PFSK-1 (cell line): Measurements from ENCODE around the gene SEPTIN2.

Experiments used
- FOXP2 ChIP-seq: optimal IDR thresholded peaks from 2 replicates; pipeline ENCODE3; 2011; ENCODE audit warnings: borderline replicate concordance, control low read depth, inconsistent platforms; ENCODE audit not compliant: insufficient read depth; ENCODE audit errors: extremely low read length, extremely low read depth
- POLR2AphosphoS5 ChIP-seq: IDR thresholded peaks from 2 replicates; pipeline ENCODE4 v1.6.1; 2012; ENCODE audit warnings: low read depth, mild to moderate bottlenecking, control low read depth, low read length, moderate library complexity
- REST ChIP-seq, 2 experiments: IDR thresholded peaks; 2 replicates each; pipeline versions ENCODE4 v1.6.1 to v1.8.0; 2011 to 2012; ENCODE audit warnings: low read depth in 2 of 2, low read length in 2 of 2, control low read depth in 1 of 2, inconsistent platforms in 1 of 2, mild to moderate bottlenecking in 1 of 2, moderate library complexity in 1 of 2; ENCODE audit not compliant: insufficient read depth in 1 of 2
- SIN3A ChIP-seq: IDR thresholded peaks from 2 replicates; pipeline ENCODE4 v1.6.1; 2012; ENCODE audit warnings: mild to moderate bottlenecking, low read length, moderate library complexity, borderline replicate concordance; ENCODE audit not compliant: insufficient read depth
- TAF1 ChIP-seq: IDR thresholded peaks from 2 replicates; pipeline ENCODE4 v1.6.1; 2012; ENCODE audit warnings: low read length, control low read depth, borderline replicate concordance; ENCODE audit not compliant: insufficient read depth

The SEPTIN2 gene

GRCh38 chr2:241368643-241369042 lies 52.9 kb downstream of the SEPTIN2 start:
- no peak for TF ChIP-seq REST (IDR thresholded peaks at IDR 0.05; ENCODE audit: insufficient read depth in 1 of 2, low read depth in 2 of 2, low read length in 2 of 2)
- no peak for TF ChIP-seq POLR2AphosphoS5
- no peak for TF ChIP-seq SIN3A

GRCh38 chr2:241372361-241372992 lies 56.8 kb downstream of the SEPTIN2 start:
- TF ChIP-seq POLR2AphosphoS5 (no peak), SIN3A (no peak), REST (IDR thresholded peaks at IDR 0.05; ENCODE audit: insufficient read depth in 1 of 2, low read depth in 2 of 2, low read length in 2 of 2) (no peak), FOXP2 (no peak), TAF1 (no peak)

- TF ChIP-seq FOXP2 = no peak
- no peak for TF ChIP-seq REST (IDR thresholded peaks at IDR 0.05; ENCODE audit: insufficient read depth in 1 of 2, low read depth in 2 of 2, low read length in 2 of 2)
- no peak for TF ChIP-seq TAF1
- TF ChIP-seq SIN3A = no peak
- no peak for TF ChIP-seq POLR2AphosphoS5
These were observed 57.7 kb downstream of the SEPTIN2 start for GRCh38 chr2:241373446-241373845.

GRCh38 chr2:241375300-241375699 lies 59.6 kb downstream of the SEPTIN2 start:
- TF ChIP-seq SIN3A = no peak
- TF ChIP-seq POLR2AphosphoS5 = no peak
- no peak for TF ChIP-seq TAF1
- TF ChIP-seq FOXP2 = no peak
- TF ChIP-seq REST (IDR thresholded peaks at IDR 0.05; ENCODE audit: insufficient read depth in 1 of 2, low read depth in 2 of 2, low read length in 2 of 2) = no peak

GRCh38 chr2:241376808-241377207 lies 61.1 kb downstream of the SEPTIN2 start:
- TF ChIP-seq FOXP2 (no peak), TAF1 (no peak), REST (IDR thresholded peaks at IDR 0.05; ENCODE audit: insufficient read depth in 1 of 2, low read depth in 2 of 2, low read length in 2 of 2) (no peak), POLR2AphosphoS5 (no peak), SIN3A (no peak)
